Effector memory CD4-positive, alpha-beta T cell (primary cell): Measurements from ENCODE around the gene DNAJC9.

Experiments used
- DNase-seq, 3 donors: peaks; one replicate each; pipeline ENCODE4 v3.0.0-alpha.2; 2020
- H3K27ac ChIP-seq: 2 replicates; pipeline ENCODE4 v1.7.0; 2013; ENCODE audit warnings: mild to moderate bottlenecking, low read length, moderate library complexity; ENCODE audit not compliant: insufficient read depth, poor library complexity, severe bottlenecking
- H3K27me3 ChIP-seq: replicated peaks from 2 replicates; pipeline ENCODE4 v1.7.0; 2013; ENCODE audit warnings: mild to moderate bottlenecking, low read length; ENCODE audit not compliant: insufficient read depth, control insufficient read depth, poor library complexity, severe bottlenecking
- H3K36me3 ChIP-seq: 2 replicates; pipeline ENCODE4 v1.7.0; 2013; ENCODE audit warnings: mild to moderate bottlenecking, low read length, moderate library complexity; ENCODE audit not compliant: control insufficient read depth, insufficient read depth
- H3K4me1 ChIP-seq: 2 replicates; pipeline ENCODE4 v1.7.0; 2013; ENCODE audit warnings: low read length, mild to moderate bottlenecking; ENCODE audit not compliant: control insufficient read depth, insufficient read depth, poor library complexity, severe bottlenecking
- H3K4me3 ChIP-seq: 2 replicates; pipeline ENCODE4 v1.7.0; 2013; ENCODE audit warnings: low read length, low read depth, mild to moderate bottlenecking; ENCODE audit not compliant: insufficient read depth, poor library complexity, severe bottlenecking
- H3K9me3 ChIP-seq: 2 replicates; pipeline ENCODE4 v1.7.0; 2013; ENCODE audit warnings: mild to moderate bottlenecking, low read length, moderate library complexity; ENCODE audit not compliant: control insufficient read depth
- total RNA-seq, 3 donors: gene quantifications; one replicate each; lab custom pipeline; 2026; lab: John Stamatoyannopoulos, UW

The DNAJC9 gene
- total RNA-seq, result 41.6 to 55.2 (median 42.2) reads per million in 3 donors

GRCh38 chr10:73246646-73247508 lies at the start of gene DNAJC9:
Gene DNAJC9 (minus strand): TSS chr10:73247255. CDS start chr10:73247189, 66 bp downstream.
- Histone ChIP-seq H3K4me1 (peaks cover 12% of the 10 kb centered on the region), H3K36me3 (peaks cover 20% of the 10 kb centered on the region)

GRCh38 chr10:73293461-73293860 lies 46.4 kb upstream of the DNAJC9 start:
- Histone ChIP-seq H3K4me3 (no peak overlapping the region), H3K9me3 (no peaks in the 10 kb centered on the region), H3K27ac (no peak overlapping the region), H3K4me1 (no peaks in the 10 kb centered on the region), H3K27me3 (no peaks in the 10 kb centered on the region), H3K36me3 (no peaks in the 10 kb centered on the region)
- DNase-seq, result no peak

More at GRCh38 chr10:73246646-73247508, at the start of gene DNAJC9:
- Histone ChIP-seq H3K27ac (peak within 1 kb of the TSS; percentile 81), H3K27me3 (no peaks in the 10 kb centered on the region), H3K4me3 (peak within 1 kb of the TSS; percentile 75), H3K9me3 (no peaks in the 10 kb centered on the region)
- DNase-seq, result peak; percentile 92 to 95 (median 92)

GRCh38 chr10:73289958-73290357 lies 42.9 kb upstream of the DNAJC9 start:
- Histone ChIP-seq H3K27me3 (no peaks in the 10 kb centered on the region), H3K36me3 (no peaks in the 10 kb centered on the region), H3K4me1 (no peaks in the 10 kb centered on the region), H3K9me3 (no peaks in the 10 kb centered on the region), H3K4me3 (no peak overlapping the region), H3K27ac (no peak overlapping the region)
- no peak for DNase-seq

GRCh38 chr10:73287441-73287840 lies 40.4 kb upstream of the DNAJC9 start:
- Histone ChIP-seq H3K36me3 (no peaks in the 10 kb centered on the region), H3K4me3 (no peak overlapping the region), H3K27me3 (no peaks in the 10 kb centered on the region), H3K9me3 (no peaks in the 10 kb centered on the region), H3K4me1 (no peaks in the 10 kb centered on the region), H3K27ac (no peak overlapping the region)
- DNase-seq, result no peak

- DNase-seq, result no peak
- H3K36me3 ChIP-seq, result no peaks in the 10 kb centered on the region
- no peaks in the 10 kb centered on the region for H3K27me3 ChIP-seq
- no peak overlapping the region for H3K27ac ChIP-seq
- H3K4me3 ChIP-seq, result no peak overlapping the region
- no peaks in the 10 kb centered on the region for H3K4me1 ChIP-seq
- H3K9me3 ChIP-seq, result no peaks in the 10 kb centered on the region
Observed at GRCh38 chr10:73281097-73281496, 34.0 kb upstream of the DNAJC9 start.

GRCh38 chr10:73264423-73264822 lies 17.4 kb upstream of the DNAJC9 start:
- no peaks in the 10 kb centered on the region for H3K36me3 ChIP-seq
- DNase-seq, result no peak
- H3K9me3 ChIP-seq, result no peaks in the 10 kb centered on the region
- H3K4me3 ChIP-seq, result no peak overlapping the region
- H3K27ac ChIP-seq, result no peak overlapping the region
- no peaks in the 10 kb centered on the region for H3K27me3 ChIP-seq
- no peaks in the 10 kb centered on the region for H3K4me1 ChIP-seq

GRCh38 chr10:73263693-73264347 lies 16.8 kb upstream of the DNAJC9 start:
- no peak for DNase-seq
- no peak overlapping the region for H3K27ac ChIP-seq

GRCh38 chr10:73262880-73263555 lies 16.0 kb upstream of the DNAJC9 start:
- DNase-seq, result no peak
- no peak overlapping the region for H3K27ac ChIP-seq
- no peaks in the 10 kb centered on the region for H3K4me1 ChIP-seq
- H3K36me3 ChIP-seq, result no peaks in the 10 kb centered on the region
- no peak overlapping the region for H3K4me3 ChIP-seq
- H3K9me3 ChIP-seq, result no peaks in the 10 kb centered on the region
- no peaks in the 10 kb centered on the region for H3K27me3 ChIP-seq

More at GRCh38 chr10:73263693-73264347, 16.8 kb upstream of the DNAJC9 start:
- Histone ChIP-seq H3K4me3 (no peak overlapping the region), H3K36me3 (no peaks in the 10 kb centered on the region), H3K4me1 (no peaks in the 10 kb centered on the region), H3K27me3 (no peaks in the 10 kb centered on the region), H3K9me3 (no peaks in the 10 kb centered on the region)

GRCh38 chr10:73262105-73262730 lies 15.2 kb upstream of the DNAJC9 start:
- H3K36me3 ChIP-seq, result no peaks in the 10 kb centered on the region
- H3K27ac ChIP-seq, result no peak overlapping the region
- H3K4me1 ChIP-seq, result no peaks in the 10 kb centered on the region
- H3K27me3 ChIP-seq, result no peaks in the 10 kb centered on the region
- H3K4me3 ChIP-seq, result no peak overlapping the region
- DNase-seq, result no peak
- no peaks in the 10 kb centered on the region for H3K9me3 ChIP-seq
